Fibroblast of pulmonary artery (primary cell): ENCODE results near the gene KCNIP1.

Experiments used
- DNase-seq: peaks from one replicate; pipeline ENCODE4 v3.0.0-alpha.2; 2010; ENCODE audit warnings: low read depth
- H3K4me3 ChIP-seq: replicated peaks from 2 replicates; pipeline ENCODE4 v1.5.1; 2011; ENCODE audit warnings: low read depth, mild to moderate bottlenecking, control low read depth, low read length, moderate library complexity
- CTCF ChIP-seq: IDR thresholded peaks from 2 replicates; pipeline ENCODE4 v1.5.1; 2011; ENCODE audit warnings: mild to moderate bottlenecking, control low read depth, low read length, inconsistent platforms; ENCODE audit errors: missing control alignments

KCNIP1 gene

DNA sequence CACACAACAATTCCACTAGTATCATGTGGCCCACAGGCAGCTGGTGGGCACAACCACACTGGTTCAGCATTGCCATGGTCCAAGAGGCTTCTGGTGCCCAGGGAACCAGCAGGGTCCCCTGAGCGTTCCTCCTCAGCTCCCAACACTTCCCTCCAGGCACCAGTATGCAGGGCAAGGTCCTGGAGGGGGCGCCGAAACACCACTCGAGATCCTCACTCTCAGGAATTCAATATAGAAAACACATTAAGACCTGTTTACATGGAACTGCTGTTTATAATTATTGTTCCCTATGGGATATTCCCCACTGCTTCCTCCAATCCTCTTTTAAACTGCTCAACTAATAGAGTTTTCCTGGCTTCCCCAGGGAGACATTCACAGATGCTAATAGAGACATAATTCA lies 187.8 kb downstream of the KCNIP1 start:
- no peak for TF ChIP-seq CTCF
- no peak for DNase-seq
- no peak overlapping the region for H3K4me3 ChIP-seq

DNA sequence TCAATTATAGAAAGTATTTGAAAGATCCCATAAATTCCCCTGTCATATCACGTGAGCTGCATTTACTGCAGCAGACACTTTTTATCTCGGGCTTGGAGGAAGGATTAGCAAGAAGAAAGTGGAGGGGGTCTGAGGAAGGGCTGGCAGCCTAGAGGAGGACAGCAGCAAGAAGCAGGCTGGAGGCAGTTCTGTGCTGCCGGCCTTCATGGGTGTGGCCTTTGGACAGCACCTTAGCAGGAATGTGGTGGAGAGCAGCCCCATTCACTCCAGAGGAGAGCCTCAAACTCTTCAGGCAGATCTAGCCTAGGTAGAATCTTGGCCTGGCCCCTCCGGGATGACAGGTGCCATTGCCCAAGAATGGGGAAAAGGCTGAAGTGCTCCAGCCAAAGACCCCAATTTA lies 189.9 kb downstream of the KCNIP1 start:
- DNase-seq = no peak
- no peak for TF ChIP-seq CTCF
- H3K4me3 ChIP-seq = no peak overlapping the region

- no peak overlapping the region for H3K4me3 ChIP-seq
- no peak for TF ChIP-seq CTCF
- DNase-seq = no peak
Measured at GRCh38 chr5:170694911-170695310, 191.1 kb downstream of the KCNIP1 start.

GRCh38 chr5:170697031-170697430 lies 193.2 kb downstream of the KCNIP1 start:
- no peak for TF ChIP-seq CTCF
- H3K4me3 ChIP-seq = no peak overlapping the region
- DNase-seq = no peak

DNA sequence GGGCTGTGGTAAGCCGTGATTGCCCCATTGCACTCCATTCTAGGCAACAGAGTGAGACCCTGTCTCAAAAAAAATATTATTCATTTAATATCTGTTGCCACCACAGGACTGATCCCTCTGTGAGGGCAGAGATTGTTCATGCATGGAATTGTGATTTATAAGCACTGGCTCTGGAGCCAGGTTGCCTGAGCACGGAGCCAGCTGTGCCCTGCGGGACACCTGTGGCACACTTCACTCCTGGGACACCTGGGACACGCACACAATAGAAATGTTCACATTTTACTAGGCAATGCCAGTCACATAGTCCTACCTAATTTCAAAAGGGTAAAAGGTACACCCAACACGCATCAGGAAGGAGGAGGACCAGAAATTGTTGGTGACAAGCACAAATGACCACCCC lies 196.7 kb downstream of the KCNIP1 start:
- no peak for DNase-seq
- H3K4me3 ChIP-seq = no peak overlapping the region
- no peak for TF ChIP-seq CTCF

- H3K4me3 ChIP-seq = no peak overlapping the region
- no peak for DNase-seq
- no peak for TF ChIP-seq CTCF
Measured at GRCh38 chr5:170701334-170701733, 197.5 kb downstream of the KCNIP1 start.

DNA sequence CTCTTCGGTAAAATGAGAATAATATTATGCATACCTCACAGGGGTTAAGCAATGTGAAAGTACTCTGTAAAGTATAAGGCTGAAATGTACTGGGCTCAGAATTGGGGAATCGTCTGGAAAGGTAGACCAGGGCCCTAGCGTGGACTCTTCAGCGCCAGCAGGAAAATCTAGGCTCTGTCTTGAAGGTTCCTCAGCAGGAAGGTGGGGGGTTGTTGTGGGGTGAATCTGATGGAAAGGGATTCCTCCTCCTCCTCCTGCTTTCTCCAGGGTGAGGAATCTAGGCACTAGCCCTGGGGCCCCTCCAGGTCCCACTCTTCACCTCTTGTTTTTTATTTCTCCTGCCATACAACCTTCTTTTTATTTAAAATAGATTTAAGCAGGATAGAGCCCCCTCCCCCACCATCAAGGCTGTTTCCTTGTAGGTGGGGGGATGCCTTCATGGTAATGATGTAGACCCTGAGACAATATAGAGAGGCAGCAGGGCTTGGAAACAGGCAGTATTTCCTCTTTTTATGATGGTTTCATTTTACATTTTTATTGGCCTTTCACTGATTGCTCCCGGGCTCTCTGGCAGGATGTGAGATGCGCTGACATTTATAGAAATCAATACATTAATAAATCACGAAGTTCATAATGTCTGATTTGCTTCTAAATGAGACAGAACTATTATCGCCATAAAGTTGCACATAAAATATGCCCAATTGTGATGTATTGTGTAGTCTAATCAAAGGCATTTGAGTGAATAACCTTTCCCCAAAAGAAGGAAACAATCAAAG lies 200.8 kb downstream of the KCNIP1 start:
- TF ChIP-seq CTCF = no peak
- no peak overlapping the region for H3K4me3 ChIP-seq
- DNase-seq = no peak
